ENCODE data around the gene CYFIP2.

DNA sequence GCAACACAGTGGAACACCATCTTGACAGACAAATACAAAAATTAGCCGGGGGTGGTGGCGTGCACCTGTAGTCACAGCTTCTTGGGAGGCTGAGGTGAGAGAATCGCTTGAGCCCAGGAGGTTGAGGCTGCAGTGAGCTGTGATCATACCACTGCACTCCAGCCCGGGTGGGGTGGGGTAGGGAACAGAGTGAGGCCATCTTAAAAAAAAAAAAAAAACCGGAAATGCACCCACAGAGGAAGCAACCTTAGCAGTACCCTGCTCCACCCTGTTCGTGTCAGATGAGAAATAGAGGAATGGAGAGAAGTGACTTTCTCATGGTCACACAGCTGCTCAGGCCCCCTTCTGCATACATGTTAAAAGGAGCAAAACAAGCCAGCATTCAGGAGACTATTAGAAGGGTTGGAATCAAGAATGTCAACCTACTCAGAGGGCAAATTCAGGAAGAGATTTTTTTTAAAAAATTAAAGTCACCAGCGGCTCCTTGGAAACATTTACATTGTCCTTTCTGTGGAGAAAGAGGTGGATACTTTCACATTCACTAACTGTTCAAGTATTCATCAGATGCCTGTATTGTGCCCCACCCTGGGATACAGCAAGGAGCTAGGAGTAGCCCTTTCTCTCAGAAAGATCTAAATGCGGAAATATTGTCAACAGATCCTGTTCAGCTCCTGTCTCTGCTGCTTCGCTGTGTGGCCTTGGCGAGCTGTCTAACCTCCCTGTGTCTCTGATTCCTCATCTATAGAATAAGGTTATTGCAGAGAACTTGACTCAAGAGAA lies 41.0 kb downstream of the CYFIP2 start:
- TF ChIP-seq EZH2 (IDR thresholded peaks at IDR 0.05; ENCODE audit: insufficient read depth, low read length), result no peak
- TF ChIP-seq, protein P1, sequence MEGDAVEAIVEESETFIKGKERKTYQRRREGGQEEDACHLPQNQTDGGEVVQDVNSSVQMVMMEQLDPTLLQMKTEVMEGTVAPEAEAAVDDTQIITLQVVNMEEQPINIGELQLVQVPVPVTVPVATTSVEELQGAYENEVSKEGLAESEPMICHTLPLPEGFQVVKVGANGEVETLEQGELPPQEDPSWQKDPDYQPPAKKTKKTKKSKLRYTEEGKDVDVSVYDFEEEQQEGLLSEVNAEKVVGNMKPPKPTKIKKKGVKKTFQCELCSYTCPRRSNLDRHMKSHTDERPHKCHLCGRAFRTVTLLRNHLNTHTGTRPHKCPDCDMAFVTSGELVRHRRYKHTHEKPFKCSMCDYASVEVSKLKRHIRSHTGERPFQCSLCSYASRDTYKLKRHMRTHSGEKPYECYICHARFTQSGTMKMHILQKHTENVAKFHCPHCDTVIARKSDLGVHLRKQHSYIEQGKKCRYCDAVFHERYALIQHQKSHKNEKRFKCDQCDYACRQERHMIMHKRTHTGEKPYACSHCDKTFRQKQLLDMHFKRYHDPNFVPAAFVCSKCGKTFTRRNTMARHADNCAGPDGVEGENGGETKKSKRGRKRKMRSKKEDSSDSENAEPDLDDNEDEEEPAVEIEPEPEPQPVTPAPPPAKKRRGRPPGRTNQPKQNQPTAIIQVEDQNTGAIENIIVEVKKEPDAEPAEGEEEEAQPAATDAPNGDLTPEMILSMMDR (IDR thresholded peaks at IDR 0.05; ENCODE audit: insufficient read depth, low read depth, low read length), result no peak
